HUDEP-2 (cell line): Measurements from ENCODE around the gene C1orf167.
A peak's percentile ranks its signal among the peaks of the same experiment; 100 is the strongest.

Source experiments
- DNase-seq, 76 experiments: peaks; one replicate each; lab custom pipeline; 2025; ENCODE audit not compliant: unreplicated experiment in 76 of 76; lab: John Stamatoyannopoulos, UW

C1orf167 gene

GRCh38 chr1:11831945-11832725 lies 70.1 kb downstream of the C1orf167 start:
- no peak for DNase-seq

- no peak for DNase-seq
Observed at GRCh38 chr1:11833497-11833896, 71.5 kb downstream of the C1orf167 start.

GRCh38 chr1:11833900-11834299 lies 71.9 kb downstream of the C1orf167 start:
- DNase-seq, result no peak

- no peak for DNase-seq
Observed at GRCh38 chr1:11835441-11836225, 73.6 kb downstream of the C1orf167 start.

- DNase-seq, result no peak
Observed at GRCh38 chr1:11836955-11837766, 75.2 kb downstream of the C1orf167 start.

- no peak for DNase-seq
Observed at GRCh38 chr1:11837767-11838348, 75.9 kb downstream of the C1orf167 start.

- DNase-seq, result peak in 61 of 76 experiments; percentile 10 to 77 (median 54)
Observed at GRCh38 chr1:11838349-11839272, 76.6 kb downstream of the C1orf167 start.
